A172 (cell line): Measurements from ENCODE around the gene UBTF. TPM values are rescaled to one million over a fixed set of nuclear protein-coding genes. Genes with fewer than 3 reads are reported as not detected.

Source experiments
- DNase-seq: peaks from one replicate; pipeline ENCODE4 v3.0.0-alpha.2; 2015; ENCODE audit warnings: low spot score
- total RNA-seq: library from RNA; depleted of rRNA; stranded (reverse); fragments of >200 nt; shearing (Covaris generic); gene quantifications from 2 replicates; pipeline ENCODE4 v1.2.3, GENCODE V29; 2014; rRNA removed

The UBTF gene
- total RNA-seq, 1 experiment from 2014 or later: 75.3 TPM

DNA sequence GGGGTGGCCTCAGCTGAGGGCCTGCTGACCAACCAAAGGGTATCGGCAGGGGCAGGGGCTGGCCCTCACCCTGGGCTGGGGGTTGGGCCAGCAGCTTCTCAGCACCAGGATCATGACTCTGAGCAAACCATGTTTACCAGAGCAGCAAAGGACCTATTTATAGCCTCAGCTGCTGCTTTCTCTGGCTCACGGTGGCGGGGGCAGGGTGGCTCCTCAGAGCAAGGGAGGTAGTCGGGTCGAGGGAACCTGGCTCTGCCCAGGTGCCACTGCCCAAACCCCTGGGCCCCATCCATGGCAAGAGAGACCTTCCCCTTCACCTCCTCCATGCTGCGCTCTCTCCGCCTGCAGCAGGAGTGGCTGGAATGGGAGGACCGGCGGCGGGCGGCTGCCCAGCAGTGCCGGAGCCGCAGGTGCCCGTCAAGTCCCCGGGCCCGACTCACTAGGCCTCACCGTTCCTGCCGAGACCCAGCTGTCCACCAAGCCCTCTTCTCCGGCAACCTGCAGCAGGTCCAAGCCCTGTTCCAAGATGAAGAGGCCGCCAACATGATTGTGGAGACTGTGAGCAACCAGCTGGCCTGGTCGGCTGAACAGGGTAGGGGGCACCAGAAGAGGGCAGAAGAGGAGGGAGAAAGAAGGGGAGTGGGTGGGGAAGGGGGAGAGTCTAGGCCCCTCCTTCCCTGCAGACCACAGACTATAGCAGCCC lies 48.8 kb downstream of the UBTF start, which contains the start of gene ASB16:
TSS of gene ASB16 (plus strand) at position 206 of the 703 bp plus-strand sequence. CDS start at position 292, 86 bp downstream.
- DNase-seq: peak; percentile 31

DNA sequence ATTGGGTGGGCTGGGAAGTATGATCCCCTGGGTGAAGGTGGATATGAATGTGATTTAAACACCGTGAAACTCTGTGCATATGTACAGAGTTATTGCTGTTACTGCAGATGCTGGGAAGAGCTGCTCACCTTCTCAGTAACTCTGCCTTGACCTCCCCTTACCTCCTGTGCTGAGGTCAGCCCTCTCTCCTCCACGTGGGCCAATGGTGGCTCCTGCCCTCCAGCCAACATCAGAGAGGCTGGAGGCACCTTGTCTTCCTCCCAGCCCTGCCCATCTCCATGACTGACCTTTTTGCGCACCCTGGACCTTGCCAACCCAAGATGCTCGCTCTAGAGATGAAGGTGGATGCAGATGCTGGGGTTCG lies 49.4 kb downstream of the UBTF start:
- DNase-seq: no peak

DNA sequence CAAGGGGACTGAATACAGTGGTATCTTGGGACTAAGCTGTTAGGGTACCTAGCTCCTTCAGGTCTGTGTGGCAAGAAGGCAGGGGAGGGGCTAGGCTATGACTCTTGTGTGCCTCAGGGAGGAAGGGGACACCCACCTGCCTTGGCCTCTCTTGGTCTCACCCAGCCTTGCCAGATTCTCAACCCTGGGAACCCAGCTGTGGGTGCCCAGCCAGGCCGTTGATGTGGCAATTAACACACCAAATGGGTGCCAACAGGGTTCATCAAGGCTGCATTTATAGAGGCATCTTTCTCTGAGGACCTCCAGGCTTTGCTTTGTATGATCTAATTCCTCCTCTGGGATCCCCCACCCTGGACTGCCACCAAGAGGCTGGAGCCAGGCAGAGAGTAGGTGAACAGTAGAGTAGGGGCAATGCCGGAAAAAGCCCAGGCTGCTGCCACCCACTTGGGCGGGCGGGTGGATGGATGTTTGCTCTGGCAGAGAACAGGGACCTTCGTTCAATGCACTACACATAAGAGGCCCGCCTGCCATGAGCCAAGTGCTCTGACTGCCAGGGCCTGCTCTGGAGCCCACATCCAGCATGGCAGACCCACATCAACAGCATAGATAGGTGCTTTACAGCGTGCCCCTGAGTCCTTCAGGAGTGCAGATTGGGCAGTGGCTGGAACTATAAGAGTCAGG lies 52.2 kb downstream of the UBTF start:
- DNase-seq: no peak

DNA sequence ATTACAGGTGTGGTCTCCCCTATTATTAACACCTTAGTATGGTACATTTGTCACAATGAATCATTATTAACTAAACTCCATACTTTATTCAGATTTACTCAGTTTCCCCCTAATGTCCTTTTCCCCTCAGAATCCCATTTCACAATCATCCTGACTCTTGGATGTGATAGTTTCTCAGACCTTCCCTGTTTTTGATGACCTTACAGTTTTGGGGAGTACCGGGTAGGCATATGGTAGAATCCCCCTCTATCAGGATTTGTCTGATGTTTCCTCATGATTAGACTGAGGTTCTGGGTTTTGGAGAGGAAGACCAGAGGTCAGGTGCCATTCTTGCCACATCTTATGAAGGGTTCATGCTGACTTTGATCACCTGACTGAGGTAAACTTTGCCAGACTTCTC lies 55.0 kb downstream of the UBTF start:
- DNase-seq: no peak

DNA sequence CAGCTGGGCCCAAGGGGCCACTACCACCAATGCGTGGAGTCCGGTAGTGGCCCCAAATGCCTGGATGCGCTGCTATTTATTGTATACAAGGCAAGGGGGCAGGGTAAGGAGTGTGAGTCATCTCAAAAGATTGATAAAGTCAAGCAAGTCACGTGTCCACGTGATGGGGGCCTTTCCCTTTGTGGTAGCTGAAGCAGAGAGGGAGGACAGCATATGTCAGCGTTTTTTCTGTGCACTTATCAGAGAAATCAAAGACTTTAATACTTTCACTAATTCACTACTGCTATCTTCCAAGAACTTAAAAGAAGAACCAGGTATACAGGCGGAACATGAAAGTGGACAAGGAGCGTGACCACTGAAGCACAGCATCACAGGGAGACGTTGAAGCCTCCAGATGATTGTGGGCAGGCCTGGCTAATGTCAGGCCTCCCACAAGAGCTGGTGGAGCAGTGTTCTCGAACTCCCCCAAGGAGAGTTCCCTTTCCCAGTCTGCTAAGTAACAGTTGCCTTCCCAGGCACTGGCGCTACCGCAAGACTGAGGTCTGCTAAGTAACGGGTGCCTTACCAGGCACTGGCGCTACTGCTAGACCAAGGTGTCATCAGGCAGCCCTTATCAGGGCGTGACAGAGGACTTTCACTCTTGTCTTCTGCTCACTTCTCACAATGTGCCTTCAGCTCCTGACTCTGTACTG lies 59.8 kb downstream of the UBTF start:
- DNase-seq: peak; percentile 64

DNA sequence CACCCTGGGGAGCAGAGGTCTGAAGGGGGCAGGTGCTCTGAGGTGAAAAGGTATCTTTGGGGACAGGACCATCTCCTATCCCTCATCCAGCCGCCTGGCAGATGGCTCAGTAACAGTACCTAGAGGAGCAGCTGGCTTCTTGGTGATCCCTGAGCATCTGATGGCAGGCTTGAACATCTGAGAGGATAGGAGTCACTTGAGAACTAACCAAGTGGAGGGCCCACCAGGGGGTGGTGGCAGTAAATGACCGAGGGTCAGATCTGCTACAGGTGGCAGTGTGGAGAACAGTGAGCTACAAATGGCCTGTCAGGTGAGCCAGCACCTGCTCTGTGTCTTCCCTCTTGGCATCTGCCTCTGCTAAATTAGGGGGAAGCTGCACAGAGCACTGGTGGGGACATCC lies 64.0 kb downstream of the UBTF start:
- no peak for DNase-seq

Other genes with a start within 250 kb of the UBTF start
- gene NAGS, start 215.1 kb downstream of the UBTF start, total RNA-seq: 1.1 and 1.4 TPM in 2 replicates
- gene TMEM101, start 204.7 kb downstream of the UBTF start, total RNA-seq: 48.3 and 73.8 TPM in 2 replicates
- 49.8 and 62.1 TPM in 2 replicates for gene LSM12, start 153.0 kb downstream of the UBTF start, total RNA-seq
- 79.4 and 89.1 TPM in 2 replicates for gene G6PC3, start 148.9 kb downstream of the UBTF start, total RNA-seq
- gene HDAC5, start 96.0 kb downstream of the UBTF start, total RNA-seq: 33.8 and 41.0 TPM in 2 replicates
- gene HROB, start 77.7 kb downstream of the UBTF start, total RNA-seq: 4.9 and 7.7 TPM in 2 replicates
- 0.29 TPM in 1 of 2 replicates, not detected in the other for gene ASB16, start 49.0 kb downstream of the UBTF start, total RNA-seq
- 32.9 and 33.7 TPM in 2 replicates for gene TMUB2, start 32.7 kb downstream of the UBTF start, total RNA-seq
- 44.3 and 54.5 TPM in 2 replicates for gene ATXN7L3, start 19.8 kb downstream of the UBTF start, total RNA-seq
- not detected in 2 replicates for gene SLC4A1, start 48.5 kb upstream of the UBTF start, total RNA-seq
- gene RUNDC3A, start 88.9 kb upstream of the UBTF start, total RNA-seq: 0.86 TPM in 1 of 2 replicates, not detected in the other
- 190 and 199 TPM in 2 replicates for gene SLC25A39, start 105.1 kb upstream of the UBTF start, total RNA-seq
- 285 and 293 TPM in 2 replicates for gene GRN, start 125.6 kb upstream of the UBTF start, total RNA-seq
- 24.5 and 31.1 TPM in 2 replicates for gene FAM171A2, start 144.2 kb upstream of the UBTF start, total RNA-seq
- 0.05 and 0.36 TPM in 2 replicates for gene ITGA2B, start 170.0 kb upstream of the UBTF start, total RNA-seq